HepG2 (cell line): Measurements from ENCODE around the gene HAPLN3. TPM values are rescaled to one million over a fixed set of nuclear protein-coding genes. Genes with fewer than 3 reads are reported as not detected.

Experiments used
- ETV5 ChIP-seq: IDR thresholded peaks from 2 replicates; pipeline ENCODE4 v1.6.1; 2018; ENCODE audit warnings: missing biosample characterization, missing genetic modification reagents, inconsistent platforms, borderline replicate concordance
- FOSL2 ChIP-seq: sonication (generic); formaldehyde crosslinking; IDR thresholded peaks from 2 replicates; pipeline ENCODE4 v1.4.0; 2020; ENCODE audit warnings: missing genetic modification reagents
- GABPB1 ChIP-seq: IDR thresholded peaks from 2 replicates; pipeline ENCODE4 v1.6.1; 2016; ENCODE audit warnings: mild to moderate bottlenecking, missing genetic modification reagents, moderate library complexity, missing compliant biosample characterization
- HDAC6 ChIP-seq: fragments of 200-600 bp; sonication (generic); IDR thresholded peaks from 2 replicates; pipeline ENCODE4 v1.7.0; 2017; ENCODE audit warnings: mild to moderate bottlenecking, antibody characterized with exemption, low read length, low read depth
- PTBP1 ChIP-seq: fragments of 200-400 bp; formaldehyde crosslinking; IDR thresholded peaks from 2 replicates; pipeline ENCODE4 v1.6.1; 2018; ENCODE audit warnings: low read length, low read depth; ENCODE audit not compliant: poor library complexity, severe bottlenecking
- SIN3B ChIP-seq: fragments of 150-350 bp; IDR thresholded peaks from 2 replicates; pipeline ENCODE4 v1.6.1; 2014; ENCODE audit warnings: low read length
- TBX2 ChIP-seq: sonication (generic); formaldehyde crosslinking; IDR thresholded peaks from 2 replicates; pipeline ENCODE4 v1.5.0; 2020; ENCODE audit warnings: missing genetic modification reagents, mild to moderate bottlenecking, borderline replicate concordance
- ZBTB7B ChIP-seq: sonication (generic); formaldehyde crosslinking; IDR thresholded peaks from 2 replicates; pipeline ENCODE4 v1.4.0; 2020; ENCODE audit warnings: missing genetic modification reagents
- ZFY ChIP-seq: sonication (generic); formaldehyde crosslinking; IDR thresholded peaks from 2 replicates; pipeline ENCODE4 v1.4.0; 2020; ENCODE audit warnings: missing genetic modification reagents
- polyA plus RNA-seq, 8 experiments: library from polyadenylated mRNA; depleted of rRNA in 3 of 8; stranded (reverse) in 7 of 8; unstranded in 1 of 8; fragments of >200 nt; fragmentation: Illumina TruSeq in 4 of 8; extraction: Trizol in 4 of 8; gene quantifications; 2 replicates each; pipeline versions ENCODE4 v1.2.1 to v1.2.3, GENCODE V29; 2011 to 2016; ENCODE audit warnings: low read depth in 4 of 8, missing spikeins in 1 of 8, mixed read lengths in 1 of 8; ENCODE audit not compliant: insufficient read depth in 1 of 8
- total RNA-seq, 5 experiments: library from RNA; depleted of rRNA; stranded (reverse); fragments of >200 nt; fragmentation: Illumina TruSeq; extraction: Trizol; gene quantifications; 2 replicates each; pipeline ENCODE4 v1.2.3, GENCODE V29; 2016; ENCODE audit warnings: low read depth in 1 of 5
- TF ChIP-seq, protein P1 (sequence below): sonication (generic); formaldehyde crosslinking; IDR thresholded peaks from 2 replicates; pipeline ENCODE4 v1.8.0; 2022; ENCODE audit warnings: missing genetic modification reagents, mild to moderate bottlenecking, borderline replicate concordance
- TF ChIP-seq, protein P2 (sequence below): sonication (generic); formaldehyde crosslinking; IDR thresholded peaks from 2 replicates; pipeline ENCODE4 v1.5.1; 2020; ENCODE audit warnings: mild to moderate bottlenecking, missing genetic modification reagents
- TF ChIP-seq, protein P3 (sequence below): IDR thresholded peaks from 2 replicates; pipeline ENCODE4 v1.6.1; 2016; ENCODE audit warnings: missing genetic modification reagents, missing compliant biosample characterization
- TF ChIP-seq, protein P4 (sequence below): sonication (generic); formaldehyde crosslinking; IDR thresholded peaks from 2 replicates; pipeline ENCODE4 v1.5.0; 2020; ENCODE audit warnings: mild to moderate bottlenecking, missing genetic modification reagents, moderate library complexity
- TF ChIP-seq, protein P5 (sequence below): sonication (generic); formaldehyde crosslinking; IDR thresholded peaks from 2 replicates; pipeline ENCODE4 v1.4.0; 2020; ENCODE audit warnings: mild to moderate bottlenecking, missing genetic modification reagents
- TF ChIP-seq, protein P6 (sequence below), 2 experiments: sonication (generic) in 1 of 2; formaldehyde crosslinking in 1 of 2; IDR thresholded peaks; 2 replicates each; pipeline versions ENCODE4 v1.4.0 to v1.6.1; 2018 to 2020; ENCODE audit warnings: missing genetic modification reagents in 2 of 2, borderline replicate concordance in 1 of 2, low read depth in 1 of 2, mild to moderate bottlenecking in 1 of 2, missing biosample characterization in 1 of 2

The HAPLN3 gene
- total and polyA plus RNA-seq, 2 of the 13 experiments (the other 11 are each of a cell fraction or from before 2014, with no cell fraction given) = 0.09 TPM; not detected in 1

DNA sequence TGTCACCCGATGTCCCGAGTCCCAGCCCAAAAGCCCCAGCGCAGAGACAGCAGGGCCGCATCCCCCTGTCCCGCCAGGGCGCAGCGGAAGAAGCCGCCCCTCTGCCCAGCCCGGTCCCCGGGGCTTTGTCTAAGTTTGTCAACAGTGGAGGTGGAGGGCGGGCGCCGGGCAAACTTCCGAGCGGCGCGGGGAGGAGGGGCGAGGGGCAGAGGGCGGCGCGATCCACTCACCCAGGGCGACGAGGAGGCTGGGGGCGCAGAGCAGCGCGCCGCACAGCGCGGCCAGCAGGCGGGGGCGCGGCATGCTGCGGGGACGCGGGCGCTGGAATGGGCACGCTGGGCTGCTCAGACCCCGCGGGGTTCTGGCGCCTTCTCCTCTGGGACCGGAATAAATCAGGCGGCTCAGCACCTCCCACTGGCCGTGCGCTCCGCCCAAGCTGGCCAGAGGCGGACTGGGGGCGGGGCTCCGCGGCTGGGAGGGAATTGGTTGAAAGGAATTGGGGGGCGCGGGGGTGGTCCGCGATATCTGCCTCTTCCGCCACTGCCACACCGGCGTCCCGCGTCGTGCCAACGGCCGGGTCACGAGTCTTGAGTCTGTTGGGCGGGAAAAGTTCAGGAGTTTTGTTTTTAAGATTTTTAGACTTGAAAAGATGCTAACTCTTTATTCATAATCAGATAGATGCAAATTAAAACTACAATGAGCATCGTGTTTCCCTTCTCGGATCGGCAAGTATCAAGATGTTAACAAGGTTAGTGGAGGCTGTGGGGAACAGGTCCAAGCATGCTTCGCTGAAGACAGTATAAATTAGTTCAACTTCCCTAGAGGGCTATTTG is 17.9 kb upstream of the HAPLN3 start, which contains the start of gene MFGE8 (continued):
- TF ChIP-seq, protein P1, sequence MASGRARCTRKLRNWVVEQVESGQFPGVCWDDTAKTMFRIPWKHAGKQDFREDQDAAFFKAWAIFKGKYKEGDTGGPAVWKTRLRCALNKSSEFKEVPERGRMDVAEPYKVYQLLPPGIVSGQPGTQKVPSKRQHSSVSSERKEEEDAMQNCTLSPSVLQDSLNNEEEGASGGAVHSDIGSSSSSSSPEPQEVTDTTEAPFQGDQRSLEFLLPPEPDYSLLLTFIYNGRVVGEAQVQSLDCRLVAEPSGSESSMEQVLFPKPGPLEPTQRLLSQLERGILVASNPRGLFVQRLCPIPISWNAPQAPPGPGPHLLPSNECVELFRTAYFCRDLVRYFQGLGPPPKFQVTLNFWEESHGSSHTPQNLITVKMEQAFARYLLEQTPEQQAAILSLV (CRISPR knock-in tag) = no peak
- TF ChIP-seq ZBTB7B (CRISPR knock-in tag) = peak; percentile 80
- TF ChIP-seq FOSL2 = no peak
- TF ChIP-seq SIN3B = no peak
- no peak for TF ChIP-seq PTBP1
- TF ChIP-seq ETV5 = no peak
- TF ChIP-seq, protein P2, sequence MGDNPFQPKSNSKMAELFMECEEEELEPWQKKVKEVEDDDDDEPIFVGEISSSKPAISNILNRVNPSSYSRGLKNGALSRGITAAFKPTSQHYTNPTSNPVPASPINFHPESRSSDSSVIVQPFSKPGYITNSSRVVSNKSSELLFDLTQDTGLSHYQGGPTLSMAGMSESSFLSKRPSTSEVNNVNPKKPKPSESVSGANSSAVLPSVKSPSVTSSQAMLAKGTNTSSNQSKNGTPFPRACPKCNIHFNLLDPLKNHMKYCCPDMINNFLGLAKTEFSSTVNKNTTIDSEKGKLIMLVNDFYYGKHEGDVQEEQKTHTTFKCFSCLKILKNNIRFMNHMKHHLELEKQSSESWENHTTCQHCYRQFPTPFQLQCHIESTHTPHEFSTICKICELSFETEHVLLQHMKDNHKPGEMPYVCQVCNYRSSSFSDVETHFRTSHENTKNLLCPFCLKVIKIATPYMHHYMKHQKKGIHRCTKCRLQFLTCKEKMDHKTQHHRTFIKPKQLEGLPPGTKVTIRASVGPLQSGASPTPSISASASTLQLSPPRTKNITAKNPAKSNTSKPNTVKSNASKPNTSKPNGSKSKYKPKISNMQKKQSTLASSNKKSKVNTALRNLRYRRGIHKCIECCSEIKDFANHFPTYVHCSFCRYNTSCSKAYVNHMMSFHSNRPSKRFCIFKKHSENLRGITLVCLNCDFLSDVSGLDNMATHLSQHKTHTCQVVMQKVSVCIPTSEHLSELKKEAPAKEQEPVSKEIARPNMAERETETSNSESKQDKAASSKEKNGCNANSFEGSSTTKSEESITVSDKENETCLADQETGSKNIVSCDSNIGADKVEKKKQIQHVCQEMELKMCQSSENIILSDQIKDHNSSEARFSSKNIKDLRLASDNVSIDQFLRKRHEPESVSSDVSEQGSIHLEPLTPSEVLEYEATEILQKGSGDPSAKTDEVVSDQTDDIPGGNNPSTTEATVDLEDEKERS (CRISPR knock-in tag) = no peak
- TF ChIP-seq, protein P3, sequence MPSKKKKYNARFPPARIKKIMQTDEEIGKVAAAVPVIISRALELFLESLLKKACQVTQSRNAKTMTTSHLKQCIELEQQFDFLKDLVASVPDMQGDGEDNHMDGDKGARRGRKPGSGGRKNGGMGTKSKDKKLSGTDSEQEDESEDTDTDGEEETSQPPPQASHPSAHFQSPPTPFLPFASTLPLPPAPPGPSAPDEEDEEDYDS = peak; percentile 54; the same call in 1 of the 2 replicates
- TF ChIP-seq TBX2 (CRISPR knock-in tag) = peak; percentile 49; the same call in 1 of the 2 replicates
- peak; percentile 48 for TF ChIP-seq ZFY (CRISPR knock-in tag)
- TF ChIP-seq, protein P4, sequence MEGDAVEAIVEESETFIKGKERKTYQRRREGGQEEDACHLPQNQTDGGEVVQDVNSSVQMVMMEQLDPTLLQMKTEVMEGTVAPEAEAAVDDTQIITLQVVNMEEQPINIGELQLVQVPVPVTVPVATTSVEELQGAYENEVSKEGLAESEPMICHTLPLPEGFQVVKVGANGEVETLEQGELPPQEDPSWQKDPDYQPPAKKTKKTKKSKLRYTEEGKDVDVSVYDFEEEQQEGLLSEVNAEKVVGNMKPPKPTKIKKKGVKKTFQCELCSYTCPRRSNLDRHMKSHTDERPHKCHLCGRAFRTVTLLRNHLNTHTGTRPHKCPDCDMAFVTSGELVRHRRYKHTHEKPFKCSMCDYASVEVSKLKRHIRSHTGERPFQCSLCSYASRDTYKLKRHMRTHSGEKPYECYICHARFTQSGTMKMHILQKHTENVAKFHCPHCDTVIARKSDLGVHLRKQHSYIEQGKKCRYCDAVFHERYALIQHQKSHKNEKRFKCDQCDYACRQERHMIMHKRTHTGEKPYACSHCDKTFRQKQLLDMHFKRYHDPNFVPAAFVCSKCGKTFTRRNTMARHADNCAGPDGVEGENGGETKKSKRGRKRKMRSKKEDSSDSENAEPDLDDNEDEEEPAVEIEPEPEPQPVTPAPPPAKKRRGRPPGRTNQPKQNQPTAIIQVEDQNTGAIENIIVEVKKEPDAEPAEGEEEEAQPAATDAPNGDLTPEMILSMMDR (CRISPR knock-in tag) = peak; percentile 26; the same call in 1 of the 2 replicates
- TF ChIP-seq HDAC6 = no peak
- TF ChIP-seq, protein P5, sequence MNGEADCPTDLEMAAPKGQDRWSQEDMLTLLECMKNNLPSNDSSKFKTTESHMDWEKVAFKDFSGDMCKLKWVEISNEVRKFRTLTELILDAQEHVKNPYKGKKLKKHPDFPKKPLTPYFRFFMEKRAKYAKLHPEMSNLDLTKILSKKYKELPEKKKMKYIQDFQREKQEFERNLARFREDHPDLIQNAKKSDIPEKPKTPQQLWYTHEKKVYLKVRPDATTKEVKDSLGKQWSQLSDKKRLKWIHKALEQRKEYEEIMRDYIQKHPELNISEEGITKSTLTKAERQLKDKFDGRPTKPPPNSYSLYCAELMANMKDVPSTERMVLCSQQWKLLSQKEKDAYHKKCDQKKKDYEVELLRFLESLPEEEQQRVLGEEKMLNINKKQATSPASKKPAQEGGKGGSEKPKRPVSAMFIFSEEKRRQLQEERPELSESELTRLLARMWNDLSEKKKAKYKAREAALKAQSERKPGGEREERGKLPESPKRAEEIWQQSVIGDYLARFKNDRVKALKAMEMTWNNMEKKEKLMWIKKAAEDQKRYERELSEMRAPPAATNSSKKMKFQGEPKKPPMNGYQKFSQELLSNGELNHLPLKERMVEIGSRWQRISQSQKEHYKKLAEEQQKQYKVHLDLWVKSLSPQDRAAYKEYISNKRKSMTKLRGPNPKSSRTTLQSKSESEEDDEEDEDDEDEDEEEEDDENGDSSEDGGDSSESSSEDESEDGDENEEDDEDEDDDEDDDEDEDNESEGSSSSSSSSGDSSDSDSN = peak; percentile 28; the same call in 1 of the 2 replicates
- TF ChIP-seq GABPB1 (CRISPR knock-in tag) = peak; percentile 53
- TF ChIP-seq, protein P6, sequence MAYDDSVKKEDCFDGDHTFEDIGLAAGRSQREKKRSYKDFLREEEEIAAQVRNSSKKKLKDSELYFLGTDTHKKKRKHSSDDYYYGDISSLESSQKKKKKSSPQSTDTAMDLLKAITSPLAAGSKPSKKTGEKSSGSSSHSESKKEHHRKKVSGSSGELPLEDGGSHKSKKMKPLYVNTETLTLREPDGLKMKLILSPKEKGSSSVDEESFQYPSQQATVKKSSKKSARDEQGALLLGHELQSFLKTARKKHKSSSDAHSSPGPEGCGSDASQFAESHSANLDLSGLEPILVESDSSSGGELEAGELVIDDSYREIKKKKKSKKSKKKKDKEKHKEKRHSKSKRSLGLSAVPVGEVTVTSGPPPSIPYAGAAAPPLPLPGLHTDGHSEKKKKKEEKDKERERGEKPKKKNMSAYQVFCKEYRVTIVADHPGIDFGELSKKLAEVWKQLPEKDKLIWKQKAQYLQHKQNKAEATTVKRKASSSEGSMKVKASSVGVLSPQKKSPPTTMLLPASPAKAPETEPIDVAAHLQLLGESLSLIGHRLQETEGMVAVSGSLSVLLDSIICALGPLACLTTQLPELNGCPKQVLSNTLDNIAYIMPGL (CRISPR knock-in tag; IDR thresholded peaks at IDR 0.05; ENCODE audit: borderline replicate concordance in 1 of 2, low read depth in 1 of 2) = peak in 1 of 2 experiments; percentile 49; a peak in 1 of 4 replicates
